Epithelial cell of esophagus (primary cell): ENCODE results near the gene PDE4A.

Source experiments
- DNase-seq: peaks from one replicate; pipeline ENCODE4 v3.0.0; 2010; ENCODE audit warnings: low read depth
- H3K4me3 ChIP-seq: 2 replicates; pipeline ENCODE4 v1.5.1; 2011; ENCODE audit warnings: mild to moderate bottlenecking, low read length, control low read depth
- TF ChIP-seq, protein P1 (sequence below): IDR thresholded peaks from 2 replicates; pipeline ENCODE4 v1.5.1; 2011; ENCODE audit warnings: low read depth, mild to moderate bottlenecking, low read length, control low read depth, inconsistent platforms; ENCODE audit not compliant: insufficient read depth; ENCODE audit errors: missing control alignments

PDE4A gene

DNA sequence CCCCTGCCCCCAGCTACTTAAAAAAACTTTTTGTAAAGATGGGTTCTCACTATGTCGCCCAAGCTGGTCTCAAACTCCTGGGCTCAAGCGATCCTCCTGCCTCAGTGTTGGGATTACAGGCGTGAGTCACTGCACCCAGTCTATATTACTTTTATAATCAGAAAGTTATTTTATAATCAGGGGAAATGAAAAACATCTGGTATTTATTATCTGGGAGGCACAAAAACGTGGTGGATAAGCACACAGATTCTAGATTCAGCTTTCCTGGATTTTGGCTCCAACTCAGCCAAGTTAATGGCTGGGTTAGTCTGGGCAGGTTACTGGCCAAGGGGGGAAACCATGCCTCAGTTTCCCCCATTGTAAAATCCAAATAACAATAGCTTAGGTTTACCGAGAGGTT lies 58.1 kb downstream of the PDE4A start:
- TF ChIP-seq, protein P1, sequence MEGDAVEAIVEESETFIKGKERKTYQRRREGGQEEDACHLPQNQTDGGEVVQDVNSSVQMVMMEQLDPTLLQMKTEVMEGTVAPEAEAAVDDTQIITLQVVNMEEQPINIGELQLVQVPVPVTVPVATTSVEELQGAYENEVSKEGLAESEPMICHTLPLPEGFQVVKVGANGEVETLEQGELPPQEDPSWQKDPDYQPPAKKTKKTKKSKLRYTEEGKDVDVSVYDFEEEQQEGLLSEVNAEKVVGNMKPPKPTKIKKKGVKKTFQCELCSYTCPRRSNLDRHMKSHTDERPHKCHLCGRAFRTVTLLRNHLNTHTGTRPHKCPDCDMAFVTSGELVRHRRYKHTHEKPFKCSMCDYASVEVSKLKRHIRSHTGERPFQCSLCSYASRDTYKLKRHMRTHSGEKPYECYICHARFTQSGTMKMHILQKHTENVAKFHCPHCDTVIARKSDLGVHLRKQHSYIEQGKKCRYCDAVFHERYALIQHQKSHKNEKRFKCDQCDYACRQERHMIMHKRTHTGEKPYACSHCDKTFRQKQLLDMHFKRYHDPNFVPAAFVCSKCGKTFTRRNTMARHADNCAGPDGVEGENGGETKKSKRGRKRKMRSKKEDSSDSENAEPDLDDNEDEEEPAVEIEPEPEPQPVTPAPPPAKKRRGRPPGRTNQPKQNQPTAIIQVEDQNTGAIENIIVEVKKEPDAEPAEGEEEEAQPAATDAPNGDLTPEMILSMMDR, result no peak
- peak overlapping the region; percentile 13 for H3K4me3 ChIP-seq
- no peak for DNase-seq

DNA sequence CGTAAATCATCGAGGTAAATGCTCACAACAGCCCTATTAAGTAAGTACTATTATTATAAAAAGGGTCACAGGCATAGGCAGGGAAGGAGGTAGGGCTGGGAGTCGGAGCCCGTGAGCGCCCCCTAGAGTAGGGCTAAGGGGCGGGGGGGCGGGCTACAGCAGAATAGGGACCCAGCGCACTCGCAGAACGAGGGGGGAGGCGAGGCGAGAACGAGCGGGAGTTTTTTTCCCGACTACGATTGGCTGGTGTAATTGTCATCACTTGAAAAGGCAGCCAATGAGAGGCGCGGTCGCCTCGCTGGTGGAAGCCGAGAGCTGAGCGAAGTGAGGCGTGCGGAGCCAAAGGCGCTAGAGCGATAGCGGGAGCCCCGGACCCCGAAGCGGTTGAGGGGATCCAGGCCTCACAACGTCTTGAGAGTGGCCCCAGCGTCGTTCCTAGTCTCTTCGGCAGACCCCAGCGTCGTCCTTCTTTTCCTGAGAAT lies 58.6 kb downstream of the PDE4A start:
- peak; percentile 85 for DNase-seq
- TF ChIP-seq, protein P1, result peak; percentile 30
- peak overlapping the region; percentile 13 for H3K4me3 ChIP-seq

DNA sequence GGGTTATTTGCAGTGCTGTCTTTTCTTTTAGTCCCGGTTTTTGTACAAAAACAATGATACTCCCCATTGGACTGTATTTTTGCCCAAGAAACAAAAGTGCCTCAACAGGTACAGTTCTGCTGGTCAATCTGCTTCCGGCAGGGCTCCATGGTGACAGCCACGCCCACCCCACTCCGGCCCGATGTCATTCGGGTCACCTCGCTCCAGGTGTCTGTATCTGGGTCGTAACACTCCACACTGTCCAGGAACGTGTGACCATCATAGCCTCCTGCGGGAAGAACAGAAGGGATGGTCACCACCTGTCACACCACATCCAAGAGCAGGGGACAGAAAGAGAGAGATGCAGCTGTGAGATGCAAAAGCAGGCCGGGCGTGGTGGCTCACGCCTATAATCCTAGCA lies 66.2 kb downstream of the PDE4A start:
- DNase-seq, result no peak
- TF ChIP-seq, protein P1, result no peak
- H3K4me3 ChIP-seq, result no peak overlapping the region

- no peak overlapping the region for H3K4me3 ChIP-seq
- TF ChIP-seq, protein P1, result no peak
- DNase-seq, result no peak
Observed at GRCh38 chr19:10491472-10492047, 71.2 kb downstream of the PDE4A start.

DNA sequence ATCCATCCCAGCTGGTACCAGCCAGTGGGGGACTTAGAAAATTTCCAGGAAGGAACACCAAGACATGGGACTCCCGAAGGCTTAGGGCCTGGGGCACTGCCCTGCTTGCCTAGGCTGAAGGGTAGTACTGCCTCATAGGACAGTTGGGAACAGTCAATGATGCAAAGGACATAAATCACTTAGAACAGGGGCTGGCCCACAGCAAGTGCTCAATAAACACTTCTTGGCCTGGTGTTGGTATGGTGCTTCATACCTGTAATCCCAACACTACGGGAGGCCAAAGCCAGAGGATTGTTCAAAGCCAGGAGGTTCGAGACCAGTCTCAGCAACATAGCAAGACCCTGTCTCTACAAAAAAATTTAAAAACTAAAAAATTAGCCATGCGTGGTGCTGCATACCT lies 77.0 kb downstream of the PDE4A start:
- no peak overlapping the region for H3K4me3 ChIP-seq
- DNase-seq, result no peak
- TF ChIP-seq, protein P1, result no peak

DNA sequence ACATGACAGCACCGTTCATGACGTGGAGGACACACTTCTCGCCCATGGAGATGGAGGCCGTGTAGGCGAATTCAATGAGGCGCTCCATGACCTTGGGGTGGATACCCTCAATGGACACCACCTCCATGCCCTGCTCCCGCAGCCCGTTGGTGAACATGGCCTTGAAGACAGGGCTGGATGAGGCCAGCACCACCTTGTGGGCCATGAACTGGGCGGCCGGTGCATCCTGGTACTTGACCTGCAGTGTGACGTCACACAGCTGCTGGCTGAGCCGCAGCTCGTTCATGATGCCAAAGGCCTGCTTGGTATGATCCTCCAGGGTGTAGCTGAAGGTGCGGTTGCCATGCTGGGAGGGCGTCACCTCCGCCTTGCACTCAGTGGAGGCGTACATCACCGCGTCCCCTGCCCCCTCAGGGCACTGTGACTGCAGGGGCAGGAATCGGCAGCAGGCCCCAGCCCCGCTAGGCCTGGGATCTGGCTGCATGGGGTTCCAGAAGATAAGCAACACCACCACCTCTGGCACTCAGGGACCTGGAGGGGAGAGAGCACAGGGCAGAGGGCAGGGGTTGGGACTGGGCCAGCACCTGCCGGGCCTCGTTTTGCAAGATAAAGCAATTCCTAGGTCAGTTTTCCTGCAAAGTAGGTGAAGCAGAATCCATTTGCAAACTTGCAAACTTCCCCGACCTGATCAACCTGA lies 79.4 kb downstream of the PDE4A start:
- TF ChIP-seq, protein P1, result no peak
- DNase-seq, result no peak
- no peak overlapping the region for H3K4me3 ChIP-seq

DNA sequence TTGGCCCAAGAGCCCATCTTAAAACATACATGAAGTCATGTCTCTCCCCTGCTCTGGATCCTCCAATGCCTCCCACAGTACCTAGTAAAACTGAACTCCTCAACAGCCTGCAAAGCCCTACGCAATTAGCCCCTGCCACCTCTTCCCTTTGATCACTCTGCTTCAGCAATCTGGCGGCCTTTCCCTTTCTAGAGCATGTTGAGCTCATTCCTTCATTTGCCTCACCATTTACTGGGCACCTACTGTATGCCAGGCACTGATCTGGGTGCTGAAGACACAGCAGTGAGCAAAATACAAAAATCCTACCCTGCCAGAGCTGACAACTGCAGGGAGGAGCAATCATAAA lies 79.9 kb downstream of the PDE4A start:
- no peak for DNase-seq
- TF ChIP-seq, protein P1, result no peak
- H3K4me3 ChIP-seq, result no peak overlapping the region
